ENCODE data around the gene SDF4. TPM values are rescaled to one million over a fixed set of nuclear protein-coding genes. Genes with fewer than 3 reads are reported as not detected.

Gene SDF4
- total RNA-seq, 4 donors from 2014 or later: 81.7 to 121 (median 104) TPM

DNA sequence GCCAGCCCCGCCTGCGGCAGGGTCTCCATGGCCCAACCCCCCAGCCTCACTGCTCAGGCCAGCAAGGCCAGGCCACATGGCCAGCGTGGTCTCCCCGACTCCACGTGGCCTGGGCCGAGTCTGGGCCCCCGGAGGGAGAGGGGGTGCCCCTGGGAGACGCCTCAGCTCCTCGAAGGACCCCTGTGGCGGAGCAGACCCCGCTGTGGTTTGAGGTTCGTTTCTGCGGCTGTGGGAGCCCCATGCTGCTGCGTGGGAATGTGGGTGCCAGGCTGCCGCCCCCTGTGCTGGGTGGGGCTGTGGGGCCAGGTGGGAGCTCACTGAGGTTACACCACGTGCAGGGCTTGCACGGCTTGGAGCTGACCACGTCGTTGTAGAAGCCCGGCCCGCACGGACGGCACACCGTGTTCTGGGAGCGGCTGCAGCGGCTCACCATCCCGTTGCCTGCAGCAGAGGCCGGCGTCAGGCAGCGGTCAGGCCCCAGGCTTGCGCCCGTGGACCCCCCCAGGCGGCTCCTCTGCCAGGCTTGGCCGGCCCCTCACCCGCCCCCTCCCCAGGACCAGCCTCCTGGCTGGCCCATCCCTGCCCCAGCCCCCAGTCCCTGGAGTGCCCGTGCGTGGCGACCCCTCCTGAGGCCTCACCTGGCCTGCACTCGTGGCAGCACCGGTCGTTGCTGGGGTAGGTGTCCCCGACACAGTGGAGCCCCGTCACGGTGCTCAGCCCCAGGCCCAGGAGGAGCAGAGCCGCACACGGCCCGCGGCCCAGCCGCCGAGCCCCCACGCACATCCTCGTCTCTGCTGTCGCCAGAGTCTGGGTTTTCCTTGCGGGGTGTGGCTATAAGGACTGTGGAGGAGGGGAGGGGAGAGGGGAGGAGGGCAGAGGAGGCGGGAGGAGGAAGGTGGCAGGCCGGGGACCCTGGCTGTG lies 18.2 kb downstream of the SDF4 start, which contains the start of gene TNFRSF4:
TSS of gene TNFRSF4 (minus strand) at position 809 of the 921 bp plus-strand sequence. CDS start at position 783, 26 bp downstream.
- H3K4me3 ChIP-seq (ENCODE audit: low read depth, poor library complexity, severe bottlenecking): no peak within 1 kb of the TSS
- intact Hi-C loops (cut with DNase I; ENCODE audit: low total_unique reads): no loop called here
- TF ChIP-seq POLR2A (IDR thresholded peaks at IDR 0.05): no peak
- TF ChIP-seq, protein P1, sequence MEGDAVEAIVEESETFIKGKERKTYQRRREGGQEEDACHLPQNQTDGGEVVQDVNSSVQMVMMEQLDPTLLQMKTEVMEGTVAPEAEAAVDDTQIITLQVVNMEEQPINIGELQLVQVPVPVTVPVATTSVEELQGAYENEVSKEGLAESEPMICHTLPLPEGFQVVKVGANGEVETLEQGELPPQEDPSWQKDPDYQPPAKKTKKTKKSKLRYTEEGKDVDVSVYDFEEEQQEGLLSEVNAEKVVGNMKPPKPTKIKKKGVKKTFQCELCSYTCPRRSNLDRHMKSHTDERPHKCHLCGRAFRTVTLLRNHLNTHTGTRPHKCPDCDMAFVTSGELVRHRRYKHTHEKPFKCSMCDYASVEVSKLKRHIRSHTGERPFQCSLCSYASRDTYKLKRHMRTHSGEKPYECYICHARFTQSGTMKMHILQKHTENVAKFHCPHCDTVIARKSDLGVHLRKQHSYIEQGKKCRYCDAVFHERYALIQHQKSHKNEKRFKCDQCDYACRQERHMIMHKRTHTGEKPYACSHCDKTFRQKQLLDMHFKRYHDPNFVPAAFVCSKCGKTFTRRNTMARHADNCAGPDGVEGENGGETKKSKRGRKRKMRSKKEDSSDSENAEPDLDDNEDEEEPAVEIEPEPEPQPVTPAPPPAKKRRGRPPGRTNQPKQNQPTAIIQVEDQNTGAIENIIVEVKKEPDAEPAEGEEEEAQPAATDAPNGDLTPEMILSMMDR (IDR thresholded peaks at IDR 0.05): no peak
- no peak for DNase-seq (ENCODE audit: low spot score in 2 of 2)
- WGBS, 2 donors: 49 to 53% methylated on average over 34 to 38 of the region's 56 CpGs

DNA sequence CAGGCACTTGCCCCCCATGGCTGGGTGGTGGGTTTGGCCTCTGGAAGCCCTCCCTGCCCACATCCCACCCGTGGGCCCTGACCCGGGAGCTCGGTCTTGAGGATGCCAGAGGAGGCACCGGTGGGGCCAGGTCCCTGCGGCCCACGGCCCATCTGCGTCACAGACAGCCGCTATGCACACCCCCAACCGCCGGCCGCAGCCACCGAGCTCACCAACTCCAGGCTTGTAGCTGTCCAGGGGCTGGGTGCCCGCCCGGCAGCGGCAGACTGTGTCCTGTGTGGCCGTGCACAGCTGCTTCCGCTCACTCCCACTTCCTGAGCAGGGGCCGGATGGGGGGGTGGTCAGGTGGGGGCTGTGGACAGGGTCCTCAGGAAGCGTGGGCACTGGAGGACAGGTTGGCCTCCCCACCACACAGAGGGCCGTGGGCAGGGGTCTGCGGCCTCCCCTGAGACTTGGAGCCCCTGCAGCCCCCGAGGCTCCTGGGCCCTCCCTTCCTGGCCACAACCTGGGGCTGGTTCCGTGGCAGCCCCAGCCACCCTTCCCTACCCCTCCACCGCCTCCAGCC lies 18.9 kb downstream of the SDF4 start:
- intact Hi-C loops (cut with DNase I; ENCODE audit: low total_unique reads): no loop called here
- 33 to 51% methylated on average over 2 to 16 of the region's 24 CpGs for WGBS, 2 donors
- H3K4me3 ChIP-seq (ENCODE audit: low read depth, poor library complexity, severe bottlenecking): no peak overlapping the region
- no peak for DNase-seq (ENCODE audit: low spot score in 2 of 2)
- TF ChIP-seq, protein P1 (IDR thresholded peaks at IDR 0.05): no peak
- no peak for TF ChIP-seq POLR2A (IDR thresholded peaks at IDR 0.05)

DNA sequence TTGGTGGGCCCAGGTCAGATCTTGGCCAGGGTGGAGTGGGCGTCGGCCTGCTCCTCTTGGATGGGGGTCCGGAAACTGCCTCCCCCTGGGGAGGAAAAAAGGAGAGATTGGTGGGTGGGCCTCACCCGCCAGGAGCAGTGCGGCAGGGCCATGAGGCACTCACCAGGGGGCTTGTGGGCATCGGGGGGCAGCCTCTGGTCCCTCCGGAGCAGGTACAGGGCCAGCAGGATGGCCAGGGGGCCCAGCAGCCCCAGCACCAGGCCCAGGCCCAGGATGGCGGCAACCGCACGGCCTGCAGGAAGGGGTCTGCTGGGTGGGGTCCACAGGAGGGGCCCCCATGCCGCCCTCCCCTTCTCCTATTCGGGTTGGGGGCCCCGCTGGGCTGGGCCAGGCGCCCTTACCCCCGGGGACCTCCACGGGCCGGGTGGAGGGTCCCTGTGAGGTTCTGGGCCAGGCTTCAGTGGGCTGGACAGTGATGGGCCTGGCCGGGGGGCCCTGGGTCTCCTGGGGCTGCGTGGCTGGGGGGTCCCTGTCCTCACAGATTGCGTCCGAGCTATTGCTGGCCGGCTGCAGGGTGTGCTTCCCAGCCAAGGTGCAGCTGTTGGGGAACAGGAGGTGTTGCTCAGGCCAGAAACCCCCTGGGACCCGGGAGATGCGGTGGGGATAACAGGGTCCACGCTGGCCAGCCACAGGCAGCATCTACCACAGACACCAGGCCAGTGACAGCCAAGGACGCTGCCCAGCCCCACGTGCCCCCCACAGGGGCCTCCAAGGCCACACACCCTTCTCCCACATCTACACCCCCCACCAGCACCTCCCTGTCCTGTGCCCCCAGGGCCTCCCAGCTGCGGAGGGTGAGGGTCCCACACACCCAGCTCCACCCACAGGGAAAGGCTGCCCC lies 20.0 kb downstream of the SDF4 start:
- DNase-seq (ENCODE audit: low spot score in 2 of 2): no peak
- whole genome bisulfite sequencing, 2 donors: 83 to 84% methylated on average over 19 to 25 of the region's 28 CpGs
- H3K4me3 ChIP-seq (ENCODE audit: low read depth, poor library complexity, severe bottlenecking): no peak overlapping the region
- TF ChIP-seq, protein P1 (IDR thresholded peaks at IDR 0.05): no peak
- no peak for TF ChIP-seq POLR2A (IDR thresholded peaks at IDR 0.05)
- intact Hi-C loops (cut with DNase I; ENCODE audit: low total_unique reads): no loop called here

DNA sequence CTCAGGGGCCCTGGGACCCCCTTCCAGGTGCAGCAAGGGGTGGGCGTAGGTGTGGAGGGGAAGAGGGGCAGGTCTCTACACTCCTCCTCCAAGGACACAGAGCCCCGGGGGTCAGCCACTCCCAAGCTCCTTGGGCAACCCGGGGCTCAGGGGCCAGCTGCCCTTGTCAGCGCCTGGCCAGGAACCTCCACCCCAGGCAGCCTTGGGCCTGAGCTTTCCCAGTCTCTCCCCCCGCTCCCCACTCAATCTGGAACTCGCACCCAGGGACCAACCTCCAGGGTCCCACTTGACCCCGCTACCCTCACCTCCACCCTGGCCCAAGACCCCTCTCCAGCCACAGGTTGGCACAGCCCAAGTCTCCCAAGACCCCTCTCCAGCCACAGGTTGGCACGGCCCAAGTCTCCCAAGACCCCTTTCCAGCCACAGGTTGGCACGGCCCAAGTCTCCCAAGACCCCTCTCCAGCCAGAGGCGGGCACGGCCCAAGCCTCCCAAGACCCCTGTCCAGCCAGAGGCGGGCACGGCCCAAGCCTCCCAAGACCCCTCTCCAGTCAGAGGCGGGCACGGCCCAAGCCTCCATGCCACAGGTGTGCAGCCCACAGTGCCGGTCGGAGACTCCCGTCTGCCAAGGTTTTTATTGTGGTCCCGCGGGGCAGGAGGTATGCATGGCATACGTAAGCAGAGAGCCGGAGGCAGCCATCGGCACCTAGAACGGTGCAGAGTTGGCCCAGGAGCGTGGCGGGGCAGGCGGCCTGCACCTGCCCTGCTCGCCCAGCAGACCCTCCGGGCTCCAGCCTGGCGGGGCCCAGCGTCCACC lies 20.9 kb downstream of the SDF4 start:
- WGBS, 2 donors: 85 to 93% methylated on average over 21 to 31 of the region's 31 CpGs
- intact Hi-C loops (cut with DNase I; ENCODE audit: low total_unique reads): no loop called here
- no peak overlapping the region for H3K4me3 ChIP-seq (ENCODE audit: low read depth, poor library complexity, severe bottlenecking)
- TF ChIP-seq POLR2A (IDR thresholded peaks at IDR 0.05): no peak
- TF ChIP-seq, protein P1 (IDR thresholded peaks at IDR 0.05): no peak
- no peak for DNase-seq (ENCODE audit: low spot score in 2 of 2)

Measured in lower leg skin (tissue), 4 donors.